Retina (tissue), 1 donor: Measurements from ENCODE around the gene ADAMTS9.
A peak's percentile ranks its signal among the peaks of the same experiment; 100 is the strongest.

Experiments used
- DNase-seq: peaks from one replicate; pipeline ENCODE4 v3.0.0-alpha.2; 2016

The ADAMTS9 gene

GRCh38 chr3:64651741-64652241 is 36.0 kb downstream of the ADAMTS9 start:
- no peak for DNase-seq

- no peak for DNase-seq
These were observed 36.5 kb downstream of the ADAMTS9 start for GRCh38 chr3:64651303-64651702.

GRCh38 chr3:64650715-64651114 is 37.1 kb downstream of the ADAMTS9 start:
- no peak for DNase-seq

- DNase-seq = no peak
These were observed 37.6 kb downstream of the ADAMTS9 start for GRCh38 chr3:64650096-64650622.

GRCh38 chr3:64648927-64649906 is 38.6 kb downstream of the ADAMTS9 start:
- no peak for DNase-seq

GRCh38 chr3:64647825-64648224 is 40.0 kb downstream of the ADAMTS9 start:
- no peak for DNase-seq

- no peak for DNase-seq
These were observed 42.6 kb downstream of the ADAMTS9 start for GRCh38 chr3:64645243-64645642.

- no peak for DNase-seq
These were observed 43.3 kb downstream of the ADAMTS9 start for GRCh38 chr3:64644483-64644882.

GRCh38 chr3:64642327-64643151 is 45.3 kb downstream of the ADAMTS9 start:
- peak; percentile 70 for DNase-seq

- DNase-seq = peak; percentile 47
These were observed 48.8 kb downstream of the ADAMTS9 start for GRCh38 chr3:64638981-64639481.

- no peak for DNase-seq
These were observed 49.3 kb downstream of the ADAMTS9 start for GRCh38 chr3:64638511-64638910.

- no peak for DNase-seq
These were observed 53.4 kb downstream of the ADAMTS9 start for GRCh38 chr3:64634417-64634816.

GRCh38 chr3:64631951-64632350 is 55.8 kb downstream of the ADAMTS9 start:
- no peak for DNase-seq

- peak; percentile 9 for DNase-seq
These were observed 60.1 kb downstream of the ADAMTS9 start for GRCh38 chr3:64627471-64628321.

GRCh38 chr3:64627042-64627441 is 60.8 kb downstream of the ADAMTS9 start:
- DNase-seq = peak; percentile 31

GRCh38 chr3:64625381-64625780 is 62.4 kb downstream of the ADAMTS9 start:
- DNase-seq = no peak

- no peak for DNase-seq
These were observed 64.7 kb downstream of the ADAMTS9 start for GRCh38 chr3:64623125-64623524.

GRCh38 chr3:64621726-64622395 is 65.9 kb downstream of the ADAMTS9 start:
- no peak for DNase-seq

- DNase-seq = no peak
These were observed 66.5 kb downstream of the ADAMTS9 start for GRCh38 chr3:64621275-64621674.

GRCh38 chr3:64620020-64620419 is 67.8 kb downstream of the ADAMTS9 start:
- DNase-seq = no peak

- no peak for DNase-seq
These were observed 68.6 kb downstream of the ADAMTS9 start for GRCh38 chr3:64619216-64619615.
